GM12878 (cell line): ENCODE results near the gene CD93. TPM values are rescaled to one million over a fixed set of nuclear protein-coding genes. Genes with fewer than 3 reads are reported as not detected.

ENCODE experiments used
- ATAC-seq: fragments of 200-7000 bp; cut with Tn5 transposase; 3 replicates; pipeline ENCODE4 v1.9.1; 2020; ENCODE audit warnings: mild to moderate bottlenecking, moderate library complexity
- BruUV-seq: library from RNA; stranded (reverse); fragments of 400-500 nt; replicated peaks from 2 replicates; lab custom pipeline; 2021; lab: Mats Ljungman, UMichigan
- CTCF ChIA-PET: fragments of 300-600 bp; sonication (Branson Sonifier 250); formaldehyde crosslinking; extraction: SDS; loops from one replicate; lab custom pipeline; 2021; ENCODE audit warnings: inconsistent platforms; lab: Yijun Ruan, JAX
- POLR2A ChIA-PET: fragments of 350-600 bp; formaldehyde crosslinking; extraction: SDS; loops from one replicate; lab custom pipeline; 2021; ENCODE audit warnings: inconsistent platforms; lab: Charles Lee
- RAD21 ChIA-PET: fragments of 300-600 bp; sonication (Branson Sonifier 250); formaldehyde crosslinking; loops from one replicate; lab custom pipeline; 2023; ENCODE audit warnings: antibody characterized with exemption; ENCODE audit not compliant: unreplicated experiment; lab: Charles Lee
- SMC1A ChIA-PET: fragments of 300-600 bp; sonication (Branson Sonifier 250); formaldehyde crosslinking; loops from one replicate; lab custom pipeline; 2023; ENCODE audit not compliant: unreplicated experiment, uncharacterized antibody; lab: Charles Lee
- DNase-seq: peaks from one replicate; pipeline ENCODE4 v3.0.0-alpha.2; 2011; ENCODE audit warnings: low read depth, low spot score
- FAIRE-seq: peaks from 3 replicates; lab custom pipeline; 2011; peaks lifted over from hg19 to GRCh38; lab: Jason Lieb, UNC
- H2AFZ ChIP-seq: 2 replicates; pipeline ENCODE4 v1.6.0; 2011; ENCODE audit warnings: low read depth, low read length, control low read depth; ENCODE audit not compliant: control insufficient read depth
- H3K27ac ChIP-seq: 2 replicates; pipeline ENCODE4 v1.5.1; 2011; ENCODE audit warnings: control low read depth; ENCODE audit not compliant: control insufficient read depth, insufficient read depth
- H3K27me3 ChIP-seq, 2 experiments: replicated peaks in 1 of 2; 2 replicates each; pipeline versions ENCODE4 v1.6.0 to v1.6.1; 2011; ENCODE audit warnings: low read length in 1 of 2; ENCODE audit not compliant: control insufficient read depth in 2 of 2, insufficient read depth in 2 of 2
- H3K36me3 ChIP-seq, 2 experiments: 2 replicates each; pipeline ENCODE4 v1.5.1; 2011; ENCODE audit warnings: low read length in 1 of 2; ENCODE audit not compliant: control insufficient read depth in 2 of 2, insufficient read depth in 2 of 2
- H3K4me1 ChIP-seq: 2 replicates; pipeline ENCODE4 v1.6.1; 2011; ENCODE audit warnings: mild to moderate bottlenecking, low read length, moderate library complexity, mixed read lengths; ENCODE audit not compliant: control insufficient read depth, insufficient read depth
- H3K4me2 ChIP-seq: 2 replicates; pipeline ENCODE4 v1.6.0; 2011; ENCODE audit warnings: control low read depth; ENCODE audit not compliant: control insufficient read depth, insufficient read depth
- H3K4me3 ChIP-seq: fragments of 200-600 bp; sonication (generic); 2 replicates; pipeline ENCODE4 v1.5.1; 2016
- H3K79me2 ChIP-seq: 2 replicates; pipeline ENCODE4 v1.6.0; 2011; ENCODE audit warnings: low read length; ENCODE audit not compliant: control insufficient read depth, insufficient read depth
- H3K9ac ChIP-seq: 2 replicates; pipeline ENCODE4 v1.8.0; 2011; ENCODE audit warnings: low read length, control low read depth, mixed read lengths; ENCODE audit not compliant: control insufficient read depth, insufficient read depth
- H3K9me3 ChIP-seq: replicated peaks from 3 replicates; pipeline ENCODE4 v1.5.1; 2011; ENCODE audit warnings: mild to moderate bottlenecking, low read length; ENCODE audit not compliant: control insufficient read depth, insufficient read depth
- H4K20me1 ChIP-seq: 2 replicates; pipeline ENCODE4 v1.6.0; 2011; ENCODE audit not compliant: control insufficient read depth, insufficient read depth
- E4F1 ChIP-seq: fragments of 450-650 bp; IDR thresholded peaks from 2 replicates; pipeline ENCODE4 v1.6.1; 2018; ENCODE audit warnings: borderline replicate concordance, mild to moderate bottlenecking; ENCODE audit not compliant: partially characterized antibody
- ESRRA ChIP-seq: IDR thresholded peaks from 2 replicates; pipeline ENCODE4 v1.6.1; 2012; ENCODE audit warnings: mild to moderate bottlenecking, low read length, improper control_type of control experiment
- ETV6 ChIP-seq, 2 experiments: fragments of 450-650 bp in 1 of 2; IDR thresholded peaks in 1 of 2; conservative IDR thresholded peaks in 1 of 2; 2 replicates each; pipeline ENCODE4 v1.6.1; 2014; ENCODE audit warnings: antibody characterized with exemption in 1 of 2, borderline replicate concordance in 1 of 2, low read depth in 1 of 2, mild to moderate bottlenecking in 1 of 2, moderate library complexity in 1 of 2
- IRF4 ChIP-seq: IDR thresholded peaks from 2 replicates; pipeline ENCODE4 v1.6.1; 2011; ENCODE audit warnings: low read depth, low read length
- IRF5 ChIP-seq: fragments of 450-650 bp; IDR thresholded peaks from 2 replicates; pipeline ENCODE4 v1.6.1; 2017; ENCODE audit warnings: borderline replicate concordance
- SPI1 ChIP-seq: IDR thresholded peaks from 2 replicates; pipeline ENCODE4 v1.6.1; 2011; ENCODE audit warnings: low read depth, mild to moderate bottlenecking, low read length, moderate library complexity, borderline replicate concordance; ENCODE audit not compliant: insufficient read depth
- TARDBP ChIP-seq: IDR thresholded peaks from 2 replicates; pipeline ENCODE4 v1.6.1; 2016; ENCODE audit warnings: borderline replicate concordance
- WGBS: methylation state at CpG from one replicate; pipeline ENCODE4 v1.1.6; 2016; ENCODE audit warnings: low lambda C conversion rate; ENCODE audit not compliant: insufficient replicate concordance, insufficient coverage; ENCODE audit errors: missing lambda C conversion rate; 5-methylcytosine and 5-hydroxymethylcytosine counted together
- in situ Hi-C: fragments of 300-500 bp; cut with MboI; formaldehyde crosslinking; loops from 9 replicates; pipeline ENCODE4 v1.14.3; 2018; ENCODE audit warnings: mixed read lengths
- intact Hi-C: fragments of 100-400 bp; cut with micrococcal nuclease; formaldehyde crosslinking; loops from one replicate; pipeline ENCODE4 v1.14.2; 2022; ENCODE audit not compliant: unreplicated experiment
- polyA plus RNA-seq, 11 experiments: library from polyadenylated mRNA; depleted of rRNA in 4 of 11; unstranded in 6 of 11; stranded (reverse) in 5 of 11; fragments of >200 nt; fragmentation: Nextera tagmentation in 4 of 11; fragmentation: Illumina TruSeq in 1 of 11; extraction: Ambion mirVana in 4 of 11; extraction: Trizol in 1 of 11; gene quantifications; 1 replicate in 1 of 11; 2 replicates in 10 of 11; pipeline versions ENCODE4 v1.2.1 to v1.2.3, GENCODE V29; 2011 to 2016; ENCODE audit warnings: inconsistent platforms in 2 of 11, missing spikeins in 2 of 11, low read depth in 1 of 11
- total RNA-seq, 4 experiments: library from RNA; depleted of rRNA in 3 of 4; stranded (reverse); fragments of >200 nt in 3 of 4; fragmentation: Illumina TruSeq in 1 of 4; extraction: Trizol in 1 of 4; gene quantifications; 2 replicates each; pipeline versions ENCODE4 v1.2.1 to v1.2.3, GENCODE V29; 2013 to 2021

The CD93 gene
- total and polyA plus RNA-seq, 10 of the 15 experiments (the other 5 are each of a cell fraction or from before 2014, with no cell fraction given) = 0.20 to 2.7 (median 0.92) TPM

GRCh38 chr20:23072892-23073586, 13.1 kb downstream of the CD93 start:
- TF ChIP-seq E4F1 = no peak
- TF ChIP-seq ESRRA = no peak
- WGBS = 59% methylated on average over 11 of the region's 11 CpGs
- ChIA-PET POLR2A (no interaction called here), RAD21 (no interaction called here), SMC1A (no interaction called here), CTCF (no interaction called here)
- in situ Hi-C loops = no loop called here
- Histone ChIP-seq H2AFZ (no peak overlapping the region), H3K4me3 (no peak overlapping the region), H3K4me2 (no peak overlapping the region), H3K4me1 (no peaks in the 10 kb centered on the region), H3K79me2 (no peaks in the 10 kb centered on the region), H3K27me3 (no peaks in the 10 kb centered on the region), H3K9me3 (no peaks in the 10 kb centered on the region), H3K27ac (no peak overlapping the region), H4K20me1 (no peaks in the 10 kb centered on the region), H3K9ac (no peak overlapping the region), H3K36me3 (no peaks in the 10 kb centered on the region)
- no peak for DNase-seq
- ATAC-seq = no peak
- intact Hi-C loops = no loop called here
- BruUV-seq = no TSS peak
- FAIRE-seq = no peak

GRCh38 chr20:23071996-23072395, 14.1 kb downstream of the CD93 start:
- intact Hi-C loops = no loop called here

More at GRCh38 chr20:23071996-23072395, 14.1 kb downstream of the CD93 start:
- TF ChIP-seq SPI1 (no peak), ETV6 (conservative IDR thresholded peaks at IDR 0.05 in 1 of 2, IDR thresholded peaks at IDR 0.05 in 1 of 2; ENCODE audit: borderline replicate concordance in 1 of 2, low read depth in 1 of 2) (no peak), IRF4 (no peak), IRF5 (no peak), TARDBP (no peak)
- BruUV-seq = no TSS peak
- no peak for FAIRE-seq
- ChIA-PET SMC1A (interaction anchor here (1.0 kb wide), 1 partner anchor 22 kb away, joined by 3 read pairs; no protein-coding TSS in a partner anchor), POLR2A (no interaction called here), RAD21 (no interaction called here), CTCF (no interaction called here)
- no peak overlapping the region for H3K4me3 ChIP-seq
- H3K36me3 ChIP-seq = no peaks in the 10 kb centered on the region
- H4K20me1 ChIP-seq = no peaks in the 10 kb centered on the region
- no peaks in the 10 kb centered on the region for H3K27me3 ChIP-seq
- no peak for ATAC-seq
- in situ Hi-C loops = no loop called here
- no peaks in the 10 kb centered on the region for H3K4me1 ChIP-seq
- H3K9me3 ChIP-seq = no peaks in the 10 kb centered on the region
- no peak for DNase-seq
- no peak overlapping the region for H3K4me2 ChIP-seq
- WGBS = 24% methylated on average over 4 of the region's 4 CpGs
- H3K27ac ChIP-seq = no peak overlapping the region
- no peak overlapping the region for H3K9ac ChIP-seq
- no peak overlapping the region for H2AFZ ChIP-seq
- no peaks in the 10 kb centered on the region for H3K79me2 ChIP-seq
